NCI-H526 (cell line): Measurements from ENCODE around the gene GGT6.

ENCODE experiments used
- DNase-seq, 2 experiments: peaks; one replicate each; lab custom pipeline; 2025; lab: John Stamatoyannopoulos, UW

The GGT6 gene

DNA sequence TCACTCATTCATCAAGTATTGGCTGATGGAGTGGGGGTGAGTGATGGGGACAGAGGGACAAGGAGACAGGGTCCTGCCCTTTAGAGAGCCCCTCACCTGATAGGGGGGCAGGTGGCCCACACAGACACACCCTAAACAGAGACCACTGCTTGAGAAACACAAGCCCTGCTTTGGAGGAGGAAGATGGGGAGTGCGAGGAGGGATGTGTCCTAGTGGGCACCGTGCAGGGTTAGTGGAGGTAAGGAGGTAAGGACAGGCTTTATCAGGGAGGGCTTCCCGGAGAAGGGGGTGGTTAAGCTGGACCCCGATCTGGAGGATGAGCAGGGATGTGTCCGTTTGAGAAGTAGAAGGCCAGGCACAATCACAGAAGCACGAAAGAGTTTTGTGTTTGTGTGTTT is 15.8 kb upstream of the GGT6 start:
- no peak for DNase-seq

DNA sequence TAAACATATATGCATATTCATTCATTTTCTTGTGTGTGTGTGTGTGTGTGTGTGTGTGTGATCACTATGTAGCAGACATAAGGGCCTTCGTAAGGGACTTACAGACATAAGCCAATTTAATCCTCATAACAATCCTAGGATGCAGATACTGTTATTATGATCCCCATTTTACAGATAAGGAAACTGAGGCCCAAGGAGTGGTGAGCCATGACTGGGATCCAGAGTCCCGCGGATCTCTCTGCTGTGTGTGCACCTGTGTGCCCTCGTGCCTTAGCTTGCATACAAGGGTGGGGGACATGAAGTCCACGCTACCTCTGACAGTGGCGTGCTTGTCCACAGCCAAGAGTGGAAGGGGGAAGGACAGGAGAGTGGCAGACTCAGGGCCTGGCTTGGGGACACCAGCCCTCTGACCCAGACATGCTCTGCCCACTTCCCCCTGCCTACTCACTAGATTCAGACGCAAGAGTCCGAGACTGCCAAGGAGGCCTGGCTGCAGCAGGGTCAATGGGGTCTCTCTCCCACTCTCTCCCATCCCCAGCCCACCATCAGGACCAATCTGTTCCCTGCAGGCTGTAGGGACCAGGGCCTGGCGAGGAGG is 14.2 kb upstream of the GGT6 start:
- no peak for DNase-seq

- DNase-seq, result no peak
Observed at GRCh38 chr17:4573669-4574068, 13.3 kb upstream of the GGT6 start.

GRCh38 chr17:4573115-4573514 is 12.7 kb upstream of the GGT6 start:
- no peak for DNase-seq

GRCh38 chr17:4572131-4572530 is 11.8 kb upstream of the GGT6 start:
- DNase-seq, result no peak

- no peak for DNase-seq
Observed at GRCh38 chr17:4569591-4569990, 9.2 kb upstream of the GGT6 start.

DNA sequence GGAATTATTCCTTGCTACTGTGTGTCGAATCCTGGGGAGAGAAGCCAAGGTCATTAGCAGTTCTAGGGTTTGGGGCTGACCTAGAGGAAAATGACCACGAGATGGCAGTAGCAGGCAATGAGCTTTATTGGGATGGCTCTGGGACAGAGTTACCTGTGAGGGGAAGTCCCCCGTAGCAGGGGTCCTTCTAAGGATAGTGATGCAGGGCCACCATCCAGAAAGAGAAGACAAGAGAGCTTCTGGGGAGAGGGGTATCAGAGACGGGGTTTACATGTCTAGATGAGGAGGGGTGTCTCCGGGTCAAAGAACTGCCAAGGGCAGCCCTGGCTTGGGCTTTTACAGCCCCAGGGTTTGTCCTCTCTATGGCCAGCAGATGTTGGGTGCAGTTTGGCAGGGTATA is 6.4 kb upstream of the GGT6 start:
- DNase-seq, result peak; percentile 51 to 84

DNA sequence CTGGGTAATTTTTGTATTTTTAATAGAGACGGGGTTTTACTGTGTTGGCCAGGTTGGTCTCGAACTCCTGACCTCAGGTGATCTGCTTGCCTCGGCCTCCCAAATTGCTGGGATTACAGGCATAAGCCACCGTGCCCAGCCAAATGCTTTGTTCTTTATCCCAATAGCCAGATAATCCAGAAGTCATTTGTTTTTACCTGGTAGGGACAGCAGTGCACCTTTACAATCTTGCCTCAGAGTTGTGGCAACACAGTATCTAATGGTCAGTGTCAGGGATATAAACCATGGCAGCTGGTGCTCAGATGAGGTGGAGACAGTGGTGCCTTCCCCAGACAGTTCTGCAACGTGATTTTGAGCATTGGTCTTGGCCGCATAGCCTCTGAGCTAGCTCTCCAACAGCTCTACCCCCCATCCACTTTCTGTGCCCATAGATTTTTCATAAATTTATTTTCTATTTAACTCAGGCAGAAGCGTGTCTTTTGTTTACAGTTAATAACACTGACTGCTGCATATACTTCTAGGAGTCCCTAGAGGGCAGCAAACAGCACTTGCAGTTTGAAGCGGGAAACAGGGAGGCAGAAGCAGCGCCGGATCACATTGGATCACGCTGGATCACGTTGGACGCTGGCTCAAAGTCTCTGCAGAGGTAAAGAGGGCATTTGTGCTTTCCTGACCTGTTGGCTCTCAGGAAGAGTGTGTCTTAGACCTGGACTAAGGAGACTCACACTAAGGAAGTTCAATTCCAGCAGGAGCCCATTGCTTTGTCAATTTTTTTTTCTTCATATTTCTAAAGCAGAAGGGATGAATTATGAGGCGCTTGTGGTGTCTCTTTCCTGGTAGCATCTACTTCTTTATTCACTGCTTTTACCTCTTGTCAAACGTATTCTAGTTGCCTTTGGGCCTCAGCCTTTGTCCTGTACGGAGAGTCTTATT is 5.1 kb upstream of the GGT6 start:
- peak; percentile 71 to 85 for DNase-seq

DNA sequence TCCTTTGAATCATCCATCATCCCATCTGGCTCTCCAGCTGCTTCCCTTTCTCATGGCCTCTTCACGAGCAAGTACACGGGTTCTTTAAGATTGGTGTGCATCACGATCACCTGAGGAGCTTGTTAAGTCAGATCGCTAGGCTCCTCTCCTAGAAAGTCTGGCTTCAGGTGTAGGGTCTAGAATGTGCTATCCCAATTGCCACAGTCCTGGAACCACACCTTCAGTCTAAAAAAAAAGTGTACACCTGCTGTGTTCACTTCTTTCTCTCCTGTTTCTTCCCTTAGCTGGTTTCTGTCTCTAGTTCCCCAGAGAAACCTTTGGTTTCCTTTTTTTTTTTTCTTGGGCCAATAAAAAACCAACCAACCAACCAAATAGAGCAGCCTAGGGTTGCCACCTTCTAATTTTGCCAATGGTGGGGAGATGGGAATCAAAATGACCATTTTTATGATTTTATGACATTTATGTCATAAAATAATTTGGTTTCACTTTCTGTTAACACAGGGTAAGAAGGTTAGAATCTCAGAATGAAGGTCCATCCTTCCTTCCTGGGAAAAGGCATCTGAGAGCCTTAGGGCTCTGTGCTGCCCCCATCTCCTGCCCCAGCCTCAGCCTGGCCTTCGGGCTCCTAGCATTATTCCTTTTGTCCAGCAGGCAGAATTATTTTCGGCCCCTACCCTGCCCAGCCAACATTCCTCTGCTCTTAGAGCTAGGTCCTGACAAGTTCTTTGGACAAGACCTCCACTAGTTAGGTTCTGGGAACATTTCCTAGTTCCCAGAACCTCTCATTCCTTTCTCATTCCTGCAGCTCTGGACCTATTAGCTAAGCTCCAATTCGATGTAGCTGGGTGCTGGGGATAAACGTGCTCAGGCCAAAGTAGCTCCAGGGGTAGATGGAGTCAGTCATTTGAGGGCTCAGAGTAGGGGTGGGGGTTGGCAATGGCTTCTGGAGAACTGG is 1.9 kb upstream of the GGT6 start:
- no peak for DNase-seq

- no peak for DNase-seq
Observed at GRCh38 chr17:4560837-4561256, 470 bp upstream of the GGT6 start.

DNA sequence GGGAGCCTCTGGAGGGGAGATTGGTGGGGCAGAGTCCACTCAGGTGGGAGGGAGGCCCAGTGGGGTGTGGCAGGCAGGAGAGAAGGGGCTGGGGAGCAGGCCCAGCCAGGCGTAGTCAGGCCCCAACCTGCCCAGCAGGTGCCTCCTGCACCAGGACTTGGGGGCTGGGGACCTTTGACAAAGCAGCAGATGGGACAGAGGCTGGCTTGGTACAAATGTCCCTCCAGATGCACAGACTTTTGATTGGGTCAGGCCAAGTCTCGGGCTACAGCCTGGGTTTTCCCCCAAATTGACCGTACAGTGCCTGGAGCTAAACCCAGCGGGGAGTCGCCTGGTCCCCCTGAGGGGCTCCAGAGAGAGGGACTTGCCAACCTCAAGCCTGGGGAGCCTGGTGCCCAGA is 411 bp downstream of the GGT6 start:
- DNase-seq, result no peak

DNA sequence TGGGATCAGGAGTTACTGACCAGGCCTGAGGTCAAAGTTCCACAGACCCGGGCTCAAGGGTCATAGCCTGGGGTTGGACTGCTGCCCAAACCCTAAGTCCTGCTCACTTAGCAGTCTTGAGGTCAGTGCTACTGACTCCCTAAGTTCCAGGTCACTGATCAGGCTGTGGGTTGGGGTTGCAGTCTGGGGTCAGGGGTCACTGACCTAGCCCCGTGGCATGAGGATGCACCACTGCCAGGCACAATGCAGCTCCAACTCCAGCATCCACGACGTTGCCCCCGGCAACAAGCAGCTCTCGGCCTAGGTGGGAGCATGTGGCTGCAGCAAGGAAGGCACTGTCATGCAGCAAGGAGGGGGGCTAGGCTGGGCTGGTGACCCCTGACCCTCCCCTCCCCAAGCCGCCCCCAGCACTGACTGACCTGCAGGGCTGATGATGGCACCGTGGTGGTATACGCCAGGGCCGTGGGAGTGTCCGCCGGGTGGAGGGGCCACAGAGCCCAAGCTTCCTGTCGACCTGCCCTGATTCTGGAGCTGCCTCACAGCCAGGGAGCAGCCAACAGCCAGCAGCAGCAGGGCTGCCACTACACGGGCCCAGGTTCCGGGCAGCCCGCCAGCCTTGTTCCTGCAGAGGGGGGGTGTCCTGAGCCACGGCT is 1.1 kb downstream of the GGT6 start:
- no peak for DNase-seq

- no peak for DNase-seq
Observed at GRCh38 chr17:4558347-4558971, 1.9 kb downstream of the GGT6 start.

DNA sequence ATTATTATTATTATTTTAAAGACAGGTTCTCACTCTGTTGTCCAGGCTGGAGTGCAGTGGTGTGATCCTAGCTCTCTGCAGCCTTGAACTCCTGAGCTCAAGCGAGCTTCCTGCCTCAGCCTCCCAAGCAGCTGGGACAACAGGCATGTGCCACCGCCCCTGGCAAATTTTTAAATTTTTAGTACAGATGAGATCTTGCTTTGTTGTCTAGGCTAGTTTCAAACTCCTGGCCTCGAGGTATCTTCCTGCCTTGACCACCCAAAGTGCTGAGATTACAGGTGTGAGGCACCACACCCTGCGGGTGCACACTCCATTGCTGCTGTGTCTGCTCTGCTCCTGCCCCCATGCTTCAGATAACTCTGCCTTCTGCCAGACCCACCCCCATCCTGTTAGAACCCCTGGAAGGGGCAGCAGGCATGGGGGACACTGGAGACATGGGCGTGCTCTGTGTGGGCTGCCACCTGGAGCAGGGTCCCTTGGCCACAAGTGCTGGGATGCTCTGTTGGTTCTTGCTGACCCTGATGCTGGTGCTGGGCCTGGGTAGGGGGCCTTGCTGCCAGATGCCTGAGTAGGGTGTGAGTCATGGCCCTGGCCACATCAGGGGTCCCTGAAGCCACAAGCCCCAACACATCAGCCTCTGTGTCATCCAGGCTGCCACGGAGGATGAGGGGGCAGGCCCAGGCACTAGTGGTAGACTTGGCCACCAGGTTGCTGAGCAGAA is 2.6 kb downstream of the GGT6 start:
- DNase-seq, result no peak

- DNase-seq, result no peak
Observed at GRCh38 chr17:4556996-4557395, 3.4 kb downstream of the GGT6 start.

DNA sequence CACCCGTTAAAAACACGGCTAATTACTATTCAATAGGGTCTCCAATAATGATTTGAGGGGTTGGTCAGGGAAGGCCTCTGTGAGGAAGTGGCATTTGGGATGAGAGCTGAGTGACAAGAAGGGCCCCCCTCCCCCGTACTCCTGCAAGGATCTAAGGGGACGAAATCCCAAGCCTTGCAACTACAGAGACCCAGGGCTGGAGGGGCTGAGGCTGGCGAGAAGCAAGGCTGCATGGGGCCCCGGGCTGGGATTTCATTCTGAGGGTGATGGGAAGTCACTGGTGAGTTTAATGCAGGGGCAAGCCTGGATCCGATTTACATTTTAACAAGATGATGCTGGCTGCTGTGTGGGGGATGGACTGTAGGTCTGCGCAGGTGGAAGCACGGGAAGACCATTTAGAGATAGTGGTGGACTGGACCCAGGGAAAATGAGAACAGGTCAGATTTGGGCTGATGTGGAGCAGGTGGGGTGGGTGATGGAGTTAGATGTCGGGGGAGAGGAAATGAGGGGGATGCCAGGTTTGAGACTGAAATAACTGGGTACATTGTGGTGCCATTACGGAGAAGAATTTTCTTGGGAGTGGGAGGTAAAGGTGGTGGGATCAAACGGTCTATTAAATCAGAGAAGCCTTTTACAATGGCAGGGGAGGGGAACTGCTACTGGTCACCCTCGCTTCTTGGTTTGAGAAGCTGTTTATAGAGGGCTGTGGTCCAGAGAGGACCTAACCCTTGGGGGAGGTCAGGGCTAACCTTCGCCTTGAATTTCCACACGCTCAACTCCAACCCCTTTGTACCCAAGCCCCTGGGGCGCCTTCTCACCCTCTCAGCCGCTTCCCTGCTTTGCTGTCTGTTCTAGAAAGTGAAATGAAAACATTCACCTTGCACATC is 4.3 kb downstream of the GGT6 start:
- DNase-seq, result peak in 1 of 2 experiments; percentile 22

DNA sequence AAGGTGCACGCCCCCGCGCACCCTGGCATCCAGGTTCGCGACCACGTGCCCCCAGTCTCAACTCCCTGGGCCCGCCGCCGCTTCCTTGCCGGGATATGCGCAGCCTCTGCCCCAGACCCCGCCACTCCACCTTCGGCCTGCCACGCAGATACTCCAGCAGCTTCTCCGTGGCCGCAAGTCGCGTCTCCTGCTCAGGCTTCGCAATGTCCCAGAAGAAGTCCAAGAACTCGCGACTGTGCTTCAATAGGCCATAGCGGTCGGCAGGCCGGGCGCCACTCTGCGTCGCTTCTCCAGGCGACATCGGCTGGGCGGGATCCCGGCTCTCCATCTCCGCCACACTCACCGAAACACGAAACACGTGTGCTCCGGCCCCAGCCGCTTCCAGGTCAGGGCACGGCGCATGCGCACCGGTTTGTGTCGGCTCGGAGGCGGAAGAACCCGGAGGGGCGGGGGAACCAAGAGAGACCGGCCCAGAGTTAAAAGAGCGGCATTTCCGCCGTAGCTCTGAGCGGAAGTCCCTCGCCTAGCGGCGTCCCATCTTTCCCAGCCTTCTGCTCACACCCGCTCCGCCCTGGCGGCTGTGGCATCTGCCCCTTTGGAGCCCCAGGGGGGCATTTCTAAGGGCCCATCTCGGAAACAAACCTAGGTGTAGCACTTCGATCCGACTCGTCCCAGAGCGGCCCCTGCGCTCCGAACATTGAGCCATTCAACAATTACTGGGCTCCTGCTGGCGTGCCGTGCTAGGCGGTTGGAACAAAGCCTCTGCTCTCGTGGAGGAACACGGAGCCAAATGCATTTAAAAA is 5.2 kb downstream of the GGT6 start, which contains the start of gene MYBBP1A:
MYBBP1A (minus strand) TSS at position 388 of the 803 bp plus-strand sequence; CDS start at position 328, 60 bp downstream.
- DNase-seq, result peak; percentile 82 to 95

- no peak for DNase-seq
Observed at GRCh38 chr17:4554441-4554996, 5.9 kb downstream of the GGT6 start.
